NCI-H345 treated with DMSO at 0.1 percent for 48 hours (cell line): ENCODE measurements around the gene F10.

Experiments used
- DNase-seq: peaks from one replicate; lab custom pipeline; 2025; ENCODE audit not compliant: unreplicated experiment; lab: John Stamatoyannopoulos, UW

F10 gene

GRCh38 chr13:113187883-113188665, 65.5 kb downstream of the F10 start:
- no peak for DNase-seq

- no peak for DNase-seq
Measured at GRCh38 chr13:113190181-113190580, 67.6 kb downstream of the F10 start.

- no peak for DNase-seq
Measured at GRCh38 chr13:113192279-113192678, 69.7 kb downstream of the F10 start.

- DNase-seq: no peak
Measured at GRCh38 chr13:113192902-113193301, 70.3 kb downstream of the F10 start.

GRCh38 chr13:113195360-113195759, 72.8 kb downstream of the F10 start:
- DNase-seq: no peak

GRCh38 chr13:113196970-113197737, 74.6 kb downstream of the F10 start:
- no peak for DNase-seq
